Measurements from ENCODE around the gene MRFAP1. TPM values are rescaled to one million over a fixed set of nuclear protein-coding genes. Genes with fewer than 3 reads are reported as not detected.

The MRFAP1 gene
- total RNA-seq, 1 donor from 2014 or later: 235 TPM

DNA sequence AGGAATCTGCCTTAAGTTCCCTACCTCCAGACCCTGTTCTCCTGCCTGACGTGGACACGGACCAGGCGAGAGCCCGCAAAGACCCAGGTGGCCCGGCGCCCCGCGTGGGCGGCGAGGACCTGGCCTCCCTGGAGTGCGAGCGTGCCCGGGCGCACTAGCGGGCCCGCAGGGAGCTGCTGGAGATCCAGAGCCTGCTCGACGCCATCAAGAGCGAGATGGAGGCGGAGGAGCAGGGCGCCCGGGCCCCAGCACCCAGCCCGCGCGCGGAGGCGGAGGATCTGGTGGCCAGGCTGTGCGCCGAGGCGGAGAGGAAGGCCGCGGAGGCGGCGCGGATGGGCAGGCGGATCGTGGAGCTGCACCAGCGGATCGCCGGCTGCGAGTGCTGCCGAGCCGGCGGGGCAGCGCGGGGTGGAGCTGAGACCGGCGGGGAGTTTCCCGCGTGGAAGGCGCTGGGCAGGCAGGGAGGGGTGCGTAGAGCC, 18.2 kb downstream of the MRFAP1 start:
- peaks cover under 1% of the 10 kb centered on the region for H3K27me3 ChIP-seq
- ATAC-seq: peak; percentile 86
- H3K4me3 ChIP-seq: peak overlapping the region; percentile 43
- DNase-seq: peak; percentile 77
- H3K36me3 ChIP-seq: no peaks in the 10 kb centered on the region
- no peaks in the 10 kb centered on the region for H3K9me3 ChIP-seq
- TF ChIP-seq, protein P1, sequence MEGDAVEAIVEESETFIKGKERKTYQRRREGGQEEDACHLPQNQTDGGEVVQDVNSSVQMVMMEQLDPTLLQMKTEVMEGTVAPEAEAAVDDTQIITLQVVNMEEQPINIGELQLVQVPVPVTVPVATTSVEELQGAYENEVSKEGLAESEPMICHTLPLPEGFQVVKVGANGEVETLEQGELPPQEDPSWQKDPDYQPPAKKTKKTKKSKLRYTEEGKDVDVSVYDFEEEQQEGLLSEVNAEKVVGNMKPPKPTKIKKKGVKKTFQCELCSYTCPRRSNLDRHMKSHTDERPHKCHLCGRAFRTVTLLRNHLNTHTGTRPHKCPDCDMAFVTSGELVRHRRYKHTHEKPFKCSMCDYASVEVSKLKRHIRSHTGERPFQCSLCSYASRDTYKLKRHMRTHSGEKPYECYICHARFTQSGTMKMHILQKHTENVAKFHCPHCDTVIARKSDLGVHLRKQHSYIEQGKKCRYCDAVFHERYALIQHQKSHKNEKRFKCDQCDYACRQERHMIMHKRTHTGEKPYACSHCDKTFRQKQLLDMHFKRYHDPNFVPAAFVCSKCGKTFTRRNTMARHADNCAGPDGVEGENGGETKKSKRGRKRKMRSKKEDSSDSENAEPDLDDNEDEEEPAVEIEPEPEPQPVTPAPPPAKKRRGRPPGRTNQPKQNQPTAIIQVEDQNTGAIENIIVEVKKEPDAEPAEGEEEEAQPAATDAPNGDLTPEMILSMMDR (IDR thresholded peaks at IDR 0.05): no peak
- intact Hi-C loops (cut with DNase I): no loop called here
- no peaks in the 10 kb centered on the region for H3K4me1 ChIP-seq
- H3K27ac ChIP-seq: no peak overlapping the region

DNA sequence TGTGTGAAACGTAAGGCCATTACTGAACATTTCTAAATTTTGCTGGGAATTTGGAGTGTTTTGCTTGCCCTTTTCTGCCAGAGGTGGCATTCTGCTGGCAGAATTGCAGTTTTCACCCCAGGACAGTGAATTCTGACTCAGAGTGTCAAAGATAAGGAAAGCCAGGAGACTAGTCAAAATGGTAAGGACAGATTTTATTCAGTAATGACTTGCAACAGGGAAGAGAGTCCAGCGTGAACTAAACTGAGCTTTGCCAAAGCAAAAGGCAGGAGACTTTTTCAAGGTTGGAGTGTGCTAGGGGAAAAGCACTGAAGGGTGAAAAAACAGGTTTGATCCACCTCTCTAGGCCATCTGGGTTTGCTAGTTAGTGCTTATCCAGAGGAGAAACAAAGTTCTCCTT, 19.4 kb downstream of the MRFAP1 start:
- ATAC-seq (no peak), DNase-seq (no peak)
- TF ChIP-seq, protein P1 (IDR thresholded peaks at IDR 0.05): no peak
- H3K4me1 ChIP-seq: peaks cover 10% of the 10 kb centered on the region
- H3K27ac ChIP-seq: no peak overlapping the region
- intact Hi-C loops (cut with DNase I): no loop called here
- peaks cover 9% of the 10 kb centered on the region for H3K27me3 ChIP-seq
- H3K9me3 ChIP-seq: no peaks in the 10 kb centered on the region
- H3K36me3 ChIP-seq: no peaks in the 10 kb centered on the region
- H3K4me3 ChIP-seq: no peak overlapping the region

DNA sequence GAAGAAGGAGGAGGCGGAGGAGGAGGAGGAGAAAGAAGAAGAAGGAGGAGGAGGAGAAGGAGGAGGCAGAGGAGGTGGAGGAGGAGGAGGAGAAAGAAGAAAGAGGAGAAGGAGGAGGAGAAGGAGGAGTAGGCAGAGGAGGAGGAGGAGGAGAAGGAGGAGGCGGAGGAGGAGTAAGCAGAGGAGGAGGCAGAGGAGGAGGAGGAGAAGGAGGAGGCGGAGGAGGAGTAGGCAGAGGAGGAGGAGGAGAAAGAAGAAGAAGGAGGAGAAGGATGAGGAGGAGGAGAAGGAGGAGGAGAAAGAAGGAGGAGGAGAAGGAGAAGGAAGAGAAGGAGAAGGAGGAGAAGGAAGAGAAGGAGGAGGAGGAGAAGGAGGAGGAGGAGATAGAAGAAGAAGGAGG, 19.9 kb downstream of the MRFAP1 start:
- Histone ChIP-seq H3K4me1 (peaks cover 10% of the 10 kb centered on the region), H3K36me3 (no peaks in the 10 kb centered on the region), H3K4me3 (no peak overlapping the region), H3K27me3 (peaks cover 9% of the 10 kb centered on the region), H3K9me3 (no peaks in the 10 kb centered on the region), H3K27ac (no peak overlapping the region)
- DNase-seq: no peak
- TF ChIP-seq, protein P1 (IDR thresholded peaks at IDR 0.05): no peak
- intact Hi-C loops (cut with DNase I): no loop called here
- no peak for ATAC-seq

DNA sequence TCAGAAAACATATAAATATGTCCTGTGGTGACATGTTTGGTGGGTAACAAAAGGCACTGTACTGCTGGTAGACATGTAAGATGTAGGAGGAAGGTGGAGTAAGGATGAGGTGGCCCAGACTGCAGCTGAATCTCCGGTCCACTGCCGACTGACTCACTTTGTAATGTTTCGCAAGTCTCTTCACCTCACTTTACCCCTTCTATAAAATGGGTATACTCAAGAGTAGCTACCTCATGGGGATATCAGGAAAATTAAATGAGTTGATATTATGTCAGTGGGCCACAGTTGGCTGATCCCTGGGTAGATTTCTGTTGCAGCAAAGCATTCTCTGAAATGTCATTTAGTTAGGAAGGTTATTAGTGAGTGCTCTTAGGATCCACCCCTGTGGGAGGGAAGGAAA, 22.1 kb downstream of the MRFAP1 start:
- H3K4me1 ChIP-seq: peaks cover 10% of the 10 kb centered on the region
- H3K4me3 ChIP-seq: no peak overlapping the region
- peaks cover 9% of the 10 kb centered on the region for H3K27me3 ChIP-seq
- intact Hi-C loops (cut with DNase I): no loop called here
- H3K36me3 ChIP-seq: no peaks in the 10 kb centered on the region
- no peak overlapping the region for H3K27ac ChIP-seq
- TF ChIP-seq, protein P1 (IDR thresholded peaks at IDR 0.05): no peak
- no peak for ATAC-seq
- DNase-seq: no peak
- H3K9me3 ChIP-seq: no peaks in the 10 kb centered on the region

DNA sequence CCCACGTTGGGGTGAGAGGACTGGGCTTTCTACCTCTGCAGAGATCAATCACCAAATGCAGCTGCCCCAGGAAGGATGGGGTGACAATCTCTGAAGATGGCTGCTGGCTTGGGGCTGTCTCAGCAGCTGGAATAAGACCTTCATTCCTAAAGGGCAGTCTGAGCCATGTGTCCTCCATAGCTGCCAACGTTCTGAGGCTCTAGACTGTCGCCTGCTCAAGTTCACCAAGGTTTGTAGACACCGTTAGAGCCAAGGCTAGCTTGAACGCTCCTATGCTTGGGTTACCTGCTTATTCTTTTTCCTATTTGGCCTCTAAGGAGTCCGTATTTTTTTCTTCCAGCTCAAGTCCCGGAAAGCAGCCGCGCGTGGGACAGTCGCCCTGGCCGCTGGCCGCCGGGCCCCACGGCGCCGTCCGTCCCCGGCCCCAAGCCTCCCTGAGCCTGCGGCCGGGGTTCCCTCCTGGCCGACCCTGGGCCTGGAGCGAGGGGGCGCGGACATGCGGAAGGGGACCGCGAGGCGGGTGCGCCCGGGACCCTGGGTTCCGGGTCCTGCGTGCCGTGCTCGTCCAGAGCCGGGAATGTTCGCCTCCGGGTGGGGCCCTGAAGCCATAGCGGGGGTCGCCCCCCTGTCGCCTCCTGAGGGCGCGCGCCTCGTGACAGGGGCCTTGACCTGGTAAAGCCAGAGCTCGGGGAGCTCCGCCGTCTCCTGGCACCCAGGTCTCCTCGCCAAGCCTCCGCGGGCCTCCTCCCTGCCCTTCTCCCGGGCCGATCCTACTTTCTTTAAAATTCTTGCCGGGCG, 23.3 kb downstream of the MRFAP1 start:
- H3K4me1 ChIP-seq: peaks cover 10% of the 10 kb centered on the region
- peak; percentile 13 for ATAC-seq
- H3K9me3 ChIP-seq: no peaks in the 10 kb centered on the region
- H3K36me3 ChIP-seq: no peaks in the 10 kb centered on the region
- TF ChIP-seq, protein P1 (IDR thresholded peaks at IDR 0.05): no peak
- no peak for DNase-seq
- H3K4me3 ChIP-seq: peak overlapping the region; percentile 26
- H3K27ac ChIP-seq: no peak overlapping the region
- intact Hi-C loops (cut with DNase I): no loop called here
- H3K27me3 ChIP-seq: peaks cover 9% of the 10 kb centered on the region

All from upper lobe of right lung (tissue), 1 donor.